Activated CD4-positive, alpha-beta T cell treated with anti-CD3 and anti-CD28 coated beads for 36 hours (primary cell): ENCODE results near the gene IL13. TPM values are rescaled to one million over a fixed set of nuclear protein-coding genes. Genes with fewer than 3 reads are reported as not detected.

Experiments used
- ATAC-seq: fragments of 200-7000 bp; cut with Tn5 transposase; one replicate; pipeline ENCODE4 v1.10.0; 2021; ENCODE audit warnings: mild to moderate bottlenecking, moderate library complexity
- CTCF ChIA-PET: fragments of 350-600 bp; sonication (Branson Sonifier 250); formaldehyde crosslinking; loops from one replicate; lab custom pipeline; 2021; ENCODE audit warnings: antibody characterized with exemption; lab: Charles Lee
- POLR2A ChIA-PET: fragments of 350-600 bp; sonication (Branson Sonifier 250); formaldehyde crosslinking; loops from one replicate; lab custom pipeline; 2021; ENCODE audit warnings: antibody characterized with exemption, inconsistent platforms; lab: Charles Lee
- DNase-seq: peaks from one replicate; pipeline ENCODE4 v3.0.0-alpha.2; 2020
- H3K27ac Mint-ChIP-seq: one replicate; pipeline ENCODE4 v1.8.0; 2021; ENCODE audit warnings: mixed read lengths
- H3K27me3 Mint-ChIP-seq: one replicate; pipeline ENCODE4 v1.8.0; 2021; ENCODE audit warnings: mixed read lengths
- H3K36me3 Mint-ChIP-seq: one replicate; pipeline ENCODE4 v1.8.0; 2021; ENCODE audit warnings: low read depth, mixed read lengths
- H3K4me1 Mint-ChIP-seq: one replicate; pipeline ENCODE4 v1.8.0; 2021; ENCODE audit warnings: mixed read lengths
- H3K4me3 Mint-ChIP-seq: one replicate; pipeline ENCODE4 v1.8.0; 2021; ENCODE audit warnings: mild to moderate bottlenecking, moderate library complexity, mixed read lengths
- H3K9me3 Mint-ChIP-seq: one replicate; pipeline ENCODE4 v1.8.0; 2021; ENCODE audit warnings: low read depth, mixed read lengths
- intact Hi-C, 2 experiments: fragments of 100-400 bp; cut with DNase I in 1 of 2; cut with micrococcal nuclease in 1 of 2; formaldehyde crosslinking; loops; one replicate each; pipeline versions ENCODE4 v1.14.2 to v1.15.1; 2022 to 2024; cut with DNase I, micrococcal nuclease
- total RNA-seq, 2 experiments: library from RNA; stranded (reverse); gene quantifications; one replicate each; pipeline ENCODE4 v1.2.3, GENCODE V29; 2021

The IL13 gene
- total RNA-seq, 2 experiments from 2014 or later: 3.9 to 5.5 TPM

- no peak overlapping the region for H3K27ac Mint-ChIP-seq
- intact Hi-C loops: no loop called here
These were observed 1.9 kb upstream of the IL13 start for GRCh38 chr5:132655821-132656773.

DNA sequence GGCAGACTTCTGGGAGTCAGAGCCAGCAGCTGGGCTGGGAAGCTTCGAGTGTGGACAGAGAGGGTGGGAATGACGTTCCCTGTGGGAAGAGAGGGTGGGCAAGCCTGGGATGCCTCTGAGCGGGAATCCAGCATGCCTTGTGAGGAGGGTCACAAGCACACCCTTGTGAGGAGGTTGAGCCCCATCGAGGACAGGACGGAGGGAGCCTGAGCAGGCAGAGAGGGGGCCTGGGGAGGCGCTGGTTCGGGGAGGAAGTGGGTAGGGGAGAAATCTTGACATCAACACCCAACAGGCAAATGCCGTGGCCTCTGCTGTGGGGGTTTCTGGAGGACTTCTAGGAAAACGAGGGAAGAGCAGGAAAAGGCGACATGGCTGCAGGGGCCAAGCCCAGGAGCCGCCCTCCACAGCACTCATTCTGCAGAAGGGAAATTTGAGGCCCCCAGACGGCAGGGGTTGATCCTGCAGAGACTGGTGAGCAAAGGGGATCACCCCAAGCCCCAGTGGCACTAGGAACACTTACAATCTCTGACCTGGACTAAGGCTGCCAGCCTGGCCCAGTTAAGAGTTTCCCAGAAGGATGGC is 1.1 kb upstream of the IL13 start:
- no peak for DNase-seq
- CTCF ChIA-PET: no interaction called here
- no peaks in the 10 kb centered on the region for H3K36me3 Mint-ChIP-seq
- peaks cover under 1% of the 10 kb centered on the region for H3K9me3 Mint-ChIP-seq
- intact Hi-C loops: no loop called here
- POLR2A ChIA-PET: no interaction called here
- H3K4me3 Mint-ChIP-seq: peak overlapping the region; percentile 33
- no peak overlapping the region for H3K27ac Mint-ChIP-seq
- H3K4me1 Mint-ChIP-seq: peaks cover 29% of the 10 kb centered on the region
- no peak for ATAC-seq
- H3K27me3 Mint-ChIP-seq: peaks cover 29% of the 10 kb centered on the region

More at GRCh38 chr5:132655821-132656773, 1.9 kb upstream of the IL13 start:
- Mint-ChIP-seq H3K36me3 (no peaks in the 10 kb centered on the region), H3K9me3 (peaks cover 4% of the 10 kb centered on the region), H3K4me3 (peak overlapping the region; percentile 33), H3K4me1 (peaks cover 23% of the 10 kb centered on the region), H3K27me3 (peaks cover 34% of the 10 kb centered on the region)
- CTCF ChIA-PET: no interaction called here
- POLR2A ChIA-PET: no interaction called here
- DNase-seq: peak; percentile 59
- ATAC-seq: peak; percentile 49

DNA sequence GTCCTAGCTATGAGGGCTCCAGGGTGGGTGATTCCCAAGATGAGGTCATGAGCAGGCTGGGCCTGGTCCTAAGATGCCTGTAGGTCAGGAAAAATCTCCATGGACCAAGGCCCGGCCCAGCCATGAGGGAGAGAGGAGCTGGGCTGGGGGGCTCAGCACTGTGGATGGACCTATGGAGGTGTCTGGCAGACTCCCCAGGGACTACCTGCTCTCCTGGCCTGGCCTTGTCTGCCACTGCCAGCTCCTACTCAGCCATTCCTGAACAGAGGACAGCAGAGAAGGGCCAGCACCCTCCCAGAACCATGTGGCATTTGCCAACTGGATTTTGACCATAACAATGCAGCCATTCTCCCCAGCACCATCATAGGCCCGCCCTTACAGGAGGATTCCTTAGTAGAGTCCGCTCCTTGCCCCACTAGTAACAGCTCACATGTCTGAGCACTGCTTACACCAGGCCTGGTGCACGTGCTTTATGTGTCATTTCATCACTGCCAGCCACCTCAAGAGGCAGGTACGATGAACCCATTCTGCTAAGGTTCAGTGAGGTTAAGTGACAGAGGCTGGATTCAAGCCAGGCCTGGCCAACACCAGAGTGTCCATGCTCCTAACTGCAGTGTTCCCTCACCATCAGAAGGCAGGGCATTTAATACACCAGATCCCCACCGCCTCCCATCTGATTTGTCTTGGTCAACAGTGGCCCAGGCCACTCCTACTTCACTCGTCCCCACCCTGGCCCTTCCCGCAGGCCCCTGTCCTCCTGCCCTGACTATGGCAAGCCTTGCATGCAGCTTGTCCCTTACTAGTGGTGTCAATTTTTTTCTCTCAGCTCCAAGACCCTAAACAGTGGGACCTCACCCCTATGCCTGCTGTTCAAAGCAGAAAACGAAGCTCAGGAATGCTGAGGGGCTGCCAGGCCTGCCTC is 669 bp downstream of the IL13 start:
- intact Hi-C loops: no loop called here
- peaks cover 23% of the 10 kb centered on the region for H3K27me3 Mint-ChIP-seq
- ChIA-PET CTCF (interaction anchor here (0.5 to 1.0 kb wide), 3 partner anchors 18 to 168 kb away, joined by 3 to 4 read pairs (median 3); no protein-coding TSS in a partner anchor), POLR2A (interaction anchor here (0.6 to 0.8 kb wide), 2 partner anchors 17 to 301 kb away, joined by 3 read pairs; no protein-coding TSS in a partner anchor)
- H3K4me1 Mint-ChIP-seq: peaks cover 43% of the 10 kb centered on the region
- H3K4me3 Mint-ChIP-seq: no peak overlapping the region
- no peak for DNase-seq
- H3K9me3 Mint-ChIP-seq: no peaks in the 10 kb centered on the region
- no peak for ATAC-seq
- peak overlapping the region; percentile 47 for H3K27ac Mint-ChIP-seq
- no peaks in the 10 kb centered on the region for H3K36me3 Mint-ChIP-seq

GRCh38 chr5:132659598-132660493 is 1.9 kb downstream of the IL13 start:
- intact Hi-C loops: loop anchor here in 1 of 2 experiments (2.0 kb wide), 1 partner anchor 19 kb away; no protein-coding TSS in a partner anchor
- H3K9me3 Mint-ChIP-seq: no peaks in the 10 kb centered on the region
- no peak overlapping the region for H3K27ac Mint-ChIP-seq
- DNase-seq (no peak), ATAC-seq (no peak)
- peaks cover 52% of the 10 kb centered on the region for H3K4me1 Mint-ChIP-seq
- POLR2A ChIA-PET: interaction anchor here (0.6 kb wide), 1 partner anchor 199 kb away, joined by 4 read pairs; no protein-coding TSS in a partner anchor
- H3K27me3 Mint-ChIP-seq: peaks cover 14% of the 10 kb centered on the region
- no peak overlapping the region for H3K4me3 Mint-ChIP-seq
- CTCF ChIA-PET: no interaction called here
- H3K36me3 Mint-ChIP-seq: no peaks in the 10 kb centered on the region

DNA sequence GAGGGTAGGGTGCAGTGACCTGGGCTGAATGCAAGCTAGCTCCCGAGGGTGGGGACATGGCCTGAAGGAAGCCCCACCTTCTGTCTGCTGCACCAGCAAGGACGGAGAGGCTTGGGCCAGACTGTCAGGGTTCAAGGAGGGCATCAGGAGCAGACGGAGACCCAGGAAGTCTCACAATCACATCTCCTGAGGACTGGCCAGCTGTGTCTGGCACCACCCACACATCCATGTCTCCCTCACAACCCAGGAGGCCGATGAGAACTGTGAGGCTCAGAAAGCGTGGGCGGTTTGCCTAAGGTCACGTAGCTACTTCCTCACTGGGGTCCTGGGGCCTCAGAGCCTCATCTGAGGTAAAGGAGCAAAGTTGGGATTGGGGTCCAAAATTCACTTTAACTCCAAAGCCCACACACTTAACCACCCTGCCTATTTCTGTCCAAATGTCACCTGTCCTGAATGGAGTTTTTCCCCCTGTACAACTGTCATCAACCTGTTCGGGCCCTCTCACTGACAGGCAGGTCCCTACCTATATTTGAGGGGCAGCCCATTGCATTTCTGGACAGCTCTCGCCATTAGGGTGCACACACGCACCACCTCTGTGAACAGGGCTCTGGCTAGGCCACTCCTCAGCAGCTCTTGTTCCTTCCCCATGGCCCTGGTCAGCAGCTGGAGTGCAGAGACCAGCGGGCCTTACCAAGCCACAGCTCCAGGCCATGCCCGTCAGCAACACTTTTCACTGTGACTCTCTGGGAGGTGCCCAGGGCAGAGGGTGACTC is 3.4 kb downstream of the IL13 start:
- Mint-ChIP-seq H3K9me3 (no peaks in the 10 kb centered on the region), H3K36me3 (no peaks in the 10 kb centered on the region), H3K27ac (peak overlapping the region; percentile 59), H3K27me3 (peaks cover 11% of the 10 kb centered on the region), H3K4me1 (peaks cover 51% of the 10 kb centered on the region), H3K4me3 (no peak overlapping the region)
- ATAC-seq (no peak), DNase-seq (peak; percentile 36)
- intact Hi-C loops: loop anchor here (1.0 to 2.0 kb wide), 2 partner anchors 21 to 159 kb away; no protein-coding TSS in a partner anchor
- POLR2A ChIA-PET: interaction anchor here (0.9 kb wide), 1 partner anchor 183 kb away, joined by 3 read pairs; no protein-coding TSS in a partner anchor
- CTCF ChIA-PET: interaction anchor here (0.8 kb wide), 1 partner anchor 135 kb away, joined by 4 read pairs; no protein-coding TSS in a partner anchor

DNA sequence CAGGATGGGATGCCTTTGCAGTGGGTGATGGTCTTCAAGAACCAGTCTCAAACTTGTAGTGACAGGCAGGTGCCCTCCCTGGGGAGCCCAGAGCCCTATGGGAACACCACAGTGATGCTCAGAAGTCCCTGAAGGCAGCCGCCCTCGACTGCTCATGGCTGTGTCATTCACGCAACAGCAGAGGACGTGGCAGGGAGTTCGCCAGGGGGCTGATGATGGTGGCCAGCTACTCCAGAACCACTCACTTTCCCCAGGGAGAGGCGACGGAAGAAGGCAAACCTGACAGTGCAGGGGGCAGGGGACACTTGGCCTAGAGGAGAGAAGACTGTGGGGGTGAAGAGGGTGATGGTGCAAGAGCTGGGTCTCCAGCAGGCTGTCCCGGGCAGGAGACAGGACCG is 4.0 kb downstream of the IL13 start:
- Mint-ChIP-seq H3K27me3 (peaks cover 8% of the 10 kb centered on the region), H3K4me3 (no peak overlapping the region), H3K9me3 (no peaks in the 10 kb centered on the region), H3K4me1 (peaks cover 45% of the 10 kb centered on the region), H3K27ac (no peak overlapping the region), H3K36me3 (no peaks in the 10 kb centered on the region)
- ATAC-seq (no peak), DNase-seq (no peak)
- intact Hi-C loops: no loop called here
- ChIA-PET CTCF (interaction anchor here (0.6 to 0.8 kb wide), 3 partner anchors 36 to 158 kb away, joined by 3 to 4 read pairs (median 3); no protein-coding TSS in a partner anchor), POLR2A (interaction anchor here (0.9 kb wide), 1 partner anchor 183 kb away, joined by 3 read pairs; no protein-coding TSS in a partner anchor)

DNA sequence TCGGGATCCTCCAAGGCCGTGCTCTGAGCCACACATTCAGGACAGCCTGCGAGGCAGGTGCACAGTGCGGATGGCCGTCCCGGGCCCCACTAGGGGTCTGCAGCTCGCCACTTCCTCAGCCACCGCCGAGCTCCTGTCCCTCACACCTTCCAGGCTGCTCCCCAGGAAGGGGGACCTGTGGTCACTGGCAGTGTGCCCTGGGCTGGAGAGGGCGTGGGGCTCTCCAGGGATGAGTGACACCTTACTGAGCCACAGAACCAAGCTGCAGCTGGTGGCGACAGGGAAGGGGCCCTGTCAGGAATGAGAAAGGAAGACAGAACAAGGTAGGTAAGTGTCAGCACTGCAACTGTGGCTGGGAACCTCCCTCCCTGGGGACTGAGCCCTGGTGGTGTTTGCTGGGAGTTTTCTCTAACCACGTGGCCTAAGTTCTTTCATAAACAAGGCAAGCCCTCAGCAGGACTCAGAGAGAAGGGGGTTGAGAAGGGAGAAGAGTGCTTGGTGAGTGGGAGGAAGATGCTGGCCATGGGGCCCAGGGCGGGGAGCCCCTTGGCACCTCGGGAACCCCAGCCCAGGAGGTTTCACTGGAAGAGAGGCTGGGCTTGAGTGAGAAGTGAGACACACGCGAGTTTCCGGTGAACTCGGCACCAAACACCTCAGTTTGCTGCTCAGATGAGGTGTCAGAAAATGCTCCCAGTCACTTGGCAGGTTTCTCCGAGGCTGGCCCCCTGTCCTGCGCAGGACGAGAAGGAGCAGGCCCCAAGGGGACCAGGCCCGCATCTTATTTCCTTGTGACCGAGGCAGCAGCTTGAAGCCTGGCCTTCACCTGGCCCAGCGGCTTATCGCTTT is 5.2 kb downstream of the IL13 start:
- intact Hi-C loops: loop anchor here in 1 of 2 experiments (1.0 kb wide), 1 partner anchor 27 kb away; no protein-coding TSS in a partner anchor
- peaks cover under 1% of the 10 kb centered on the region for H3K27me3 Mint-ChIP-seq
- no peaks in the 10 kb centered on the region for H3K9me3 Mint-ChIP-seq
- H3K36me3 Mint-ChIP-seq: no peaks in the 10 kb centered on the region
- ChIA-PET POLR2A (interaction anchor here (0.7 to 1.9 kb wide), 2 partner anchors 22 to 137 kb away, joined by 4 to 5 read pairs; no protein-coding TSS in a partner anchor), CTCF (interaction anchor here (0.7 to 1.4 kb wide), 6 partner anchors 11 to 238 kb away, joined by 3 to 6 read pairs (median 3); partner anchors contain the start of gene IL4)
- H3K4me1 Mint-ChIP-seq: peaks cover 35% of the 10 kb centered on the region
- H3K27ac Mint-ChIP-seq: peak overlapping the region; percentile 87
- H3K4me3 Mint-ChIP-seq: no peak overlapping the region
- ATAC-seq (peak; percentile 81), DNase-seq (peak; percentile 78)

- POLR2A ChIA-PET: interaction anchor here (0.6 to 1.9 kb wide), 2 partner anchors 23 to 30 kb away, joined by 3 to 5 read pairs; no protein-coding TSS in a partner anchor
- peaks cover 34% of the 10 kb centered on the region for H3K4me1 Mint-ChIP-seq
- H3K27ac Mint-ChIP-seq: peak overlapping the region; percentile 87
- no peaks in the 10 kb centered on the region for H3K27me3 Mint-ChIP-seq
- no peak overlapping the region for H3K4me3 Mint-ChIP-seq
- intact Hi-C loops: loop anchor here in 1 of 2 experiments (1.0 kb wide), 1 partner anchor 28 kb away; no protein-coding TSS in a partner anchor
- no peaks in the 10 kb centered on the region for H3K9me3 Mint-ChIP-seq
- DNase-seq (peak; percentile 44), ATAC-seq (peak; percentile 24)
- H3K36me3 Mint-ChIP-seq: no peaks in the 10 kb centered on the region
- CTCF ChIA-PET: interaction anchor here (0.7 to 1.4 kb wide), 7 partner anchors 10 to 239 kb away, joined by 3 to 6 read pairs (median 3); partner anchors contain the start of gene IL4
These were observed 6.1 kb downstream of the IL13 start for GRCh38 chr5:132663771-132664695.
